HUES64 (cell line): ENCODE results near the gene TRERF1.
"Not testable (repeated sequence)": the region's sequence is repeated elsewhere in the genome, so short reads cannot be mapped to it uniquely, and the experiment has no call there.

Source experiments
- H3K27ac ChIP-seq: 2 replicates; pipeline ENCODE4 v1.7.0; 2013; ENCODE audit warnings: low read depth, low read length, inconsistent platforms
- H3K27me3 ChIP-seq: 2 replicates; pipeline ENCODE4 v1.6.1; 2013; ENCODE audit warnings: mild to moderate bottlenecking, low read length; ENCODE audit not compliant: insufficient read depth
- H3K36me3 ChIP-seq: 2 replicates; pipeline ENCODE4 v1.6.1; 2013; ENCODE audit warnings: mild to moderate bottlenecking, low read length; ENCODE audit not compliant: insufficient read depth
- H3K4me1 ChIP-seq: 2 replicates; pipeline ENCODE4 v1.6.1; 2013; ENCODE audit warnings: mild to moderate bottlenecking, low read length, moderate library complexity; ENCODE audit not compliant: insufficient read depth
- H3K4me3 ChIP-seq: 2 replicates; pipeline ENCODE4 v1.5.1; 2013; ENCODE audit warnings: mild to moderate bottlenecking, low read length, moderate library complexity
- H3K9ac ChIP-seq: 2 replicates; pipeline ENCODE4 v1.6.1; 2013; ENCODE audit warnings: mild to moderate bottlenecking, low read depth, low read length
- H3K9me3 ChIP-seq: 2 replicates; pipeline ENCODE4 v1.6.1; 2013; ENCODE audit warnings: low read depth, low read length; ENCODE audit not compliant: insufficient read depth
- WGBS: fragments of 150-250, 120-280 bp; methylation state at CpG from one replicate; pipeline ENCODE4 v1.1.7; 2013; ENCODE audit warnings: missing lambda C conversion rate; 5-methylcytosine and 5-hydroxymethylcytosine counted together

The TRERF1 gene

GRCh38 chr6:42448927-42449659 lies 2.6 kb downstream of the TRERF1 start:
- Histone ChIP-seq H3K27ac (no peak overlapping the region), H3K4me3 (peak overlapping the region; percentile 92), H3K36me3 (no peaks in the 10 kb centered on the region), H3K9me3 (no peaks in the 10 kb centered on the region), H3K27me3 (no peaks in the 10 kb centered on the region), H3K4me1 (peaks cover 23% of the 10 kb centered on the region), H3K9ac (no peak overlapping the region)
- WGBS, result 78% methylated on average over 5 of the region's 7 CpGs

- H3K36me3 ChIP-seq, result no peaks in the 10 kb centered on the region
- WGBS, result 94% methylated on average over 5 of the region's 5 CpGs
- no peak overlapping the region for H3K9ac ChIP-seq
- H3K4me3 ChIP-seq, result no peak overlapping the region
- no peaks in the 10 kb centered on the region for H3K27me3 ChIP-seq
- no peak overlapping the region for H3K27ac ChIP-seq
- peaks cover 30% of the 10 kb centered on the region for H3K4me1 ChIP-seq
- no peaks in the 10 kb centered on the region for H3K9me3 ChIP-seq
Observed at GRCh38 chr6:42448391-42448790, 3.3 kb downstream of the TRERF1 start.

GRCh38 chr6:42446996-42447395 lies 4.7 kb downstream of the TRERF1 start:
- Histone ChIP-seq H3K9me3 (no peaks in the 10 kb centered on the region), H3K9ac (no peak overlapping the region), H3K36me3 (no peaks in the 10 kb centered on the region), H3K27me3 (no peaks in the 10 kb centered on the region), H3K4me3 (no peak overlapping the region), H3K4me1 (peaks cover 44% of the 10 kb centered on the region), H3K27ac (no peak overlapping the region)
- WGBS, result 96% methylated on average over 3 of the region's 3 CpGs

- H3K36me3 ChIP-seq, result no peaks in the 10 kb centered on the region
- H3K4me1 ChIP-seq, result peaks cover 51% of the 10 kb centered on the region
- no peaks in the 10 kb centered on the region for H3K27me3 ChIP-seq
- no peak overlapping the region for H3K9ac ChIP-seq
- H3K4me3 ChIP-seq, result no peak overlapping the region
- H3K9me3 ChIP-seq, result no peaks in the 10 kb centered on the region
- WGBS, result 95% methylated on average over 5 of the region's 5 CpGs
- no peak overlapping the region for H3K27ac ChIP-seq
Observed at GRCh38 chr6:42446370-42446769, 5.4 kb downstream of the TRERF1 start.

GRCh38 chr6:42445955-42446354 lies 5.8 kb downstream of the TRERF1 start:
- peaks cover 55% of the 10 kb centered on the region for H3K4me1 ChIP-seq
- H3K36me3 ChIP-seq, H3K27ac ChIP-seq, H3K9me3 ChIP-seq, H3K4me3 ChIP-seq, H3K27me3 ChIP-seq, H3K9ac ChIP-seq: not testable (repeated sequence)
- WGBS, result 97% methylated on average over 7 of the region's 7 CpGs

GRCh38 chr6:42443312-42444060 lies 8.2 kb downstream of the TRERF1 start:
- H3K36me3 ChIP-seq, result no peaks in the 10 kb centered on the region
- H3K9ac ChIP-seq, result peak overlapping the region; percentile 4; the same call in 1 of the 2 replicates
- H3K27ac ChIP-seq, result peak overlapping the region; percentile 88

GRCh38 chr6:42441697-42442081 lies 10.0 kb downstream of the TRERF1 start:
- 18% methylated on average over 5 of the region's 5 CpGs for WGBS
- H3K4me1 ChIP-seq, result peaks cover 63% of the 10 kb centered on the region
- peak overlapping the region; percentile 40 for H3K4me3 ChIP-seq
- H3K27me3 ChIP-seq, result no peaks in the 10 kb centered on the region
- peak overlapping the region; percentile 51; the same call in 1 of the 2 replicates for H3K9ac ChIP-seq
- no peaks in the 10 kb centered on the region for H3K9me3 ChIP-seq
- no peaks in the 10 kb centered on the region for H3K36me3 ChIP-seq
- peak overlapping the region; percentile 88 for H3K27ac ChIP-seq

More at GRCh38 chr6:42443312-42444060, 8.2 kb downstream of the TRERF1 start:
- Histone ChIP-seq H3K4me1 (peaks cover 63% of the 10 kb centered on the region), H3K27me3 (no peaks in the 10 kb centered on the region), H3K4me3 (peak overlapping the region; percentile 13; the same call in 1 of the 2 replicates), H3K9me3 (no peaks in the 10 kb centered on the region)
- 41% methylated on average over 9 of the region's 11 CpGs for WGBS

GRCh38 chr6:42440778-42441696 lies 10.7 kb downstream of the TRERF1 start:
- Histone ChIP-seq H3K9me3 (no peaks in the 10 kb centered on the region), H3K27me3 (no peaks in the 10 kb centered on the region), H3K27ac (peak overlapping the region; percentile 88), H3K9ac (peak overlapping the region; percentile 51), H3K4me3 (peak overlapping the region; percentile 40), H3K4me1 (peaks cover 63% of the 10 kb centered on the region), H3K36me3 (no peaks in the 10 kb centered on the region)
- WGBS, result 8% methylated on average over 9 of the region's 12 CpGs

- Histone ChIP-seq H3K4me1 (peaks cover 63% of the 10 kb centered on the region), H3K9me3 (peaks cover 4% of the 10 kb centered on the region; the same call in 1 of the 2 replicates), H3K27me3 (no peaks in the 10 kb centered on the region), H3K9ac (no peak overlapping the region), H3K36me3 (0 out of 2 replicates have a peak, but pooled peaks cover 3% of the 10 kb centered on the region), H3K27ac (peak overlapping the region; percentile 88), H3K4me3 (peak overlapping the region; percentile 8; the same call in 1 of the 2 replicates)
- WGBS, result 66% methylated on average over 6 of the region's 6 CpGs
Observed at GRCh38 chr6:42440027-42440426, 11.7 kb downstream of the TRERF1 start.

GRCh38 chr6:42436825-42437224 lies 14.9 kb downstream of the TRERF1 start:
- no peak overlapping the region for H3K4me3 ChIP-seq
- no peak overlapping the region for H3K9ac ChIP-seq
- H3K4me1 ChIP-seq, result peaks cover 36% of the 10 kb centered on the region
- H3K27me3 ChIP-seq, result no peaks in the 10 kb centered on the region
- H3K36me3 ChIP-seq, result peaks cover 9% of the 10 kb centered on the region
- 94% methylated on average over 2 of the region's 2 CpGs for WGBS
- H3K27ac ChIP-seq, result no peak overlapping the region
- H3K9me3 ChIP-seq, result peaks cover 12% of the 10 kb centered on the region
